IPS DF 4.7 (cell line): Measurements from ENCODE around the gene MLLT3.
"Not testable (repeated sequence)": the region's sequence is repeated elsewhere in the genome, so short reads cannot be mapped to it uniquely, and the experiment has no call there.

ENCODE experiments used
- DNase-seq: peaks from one replicate; pipeline ENCODE4 v3.0.0-alpha.2; 2013; ENCODE audit warnings: low spot score; ENCODE audit errors: extremely low read depth

Gene MLLT3

GRCh38 chr9:20597862-20598261 lies 24.4 kb downstream of the MLLT3 start:
- no peak for DNase-seq

GRCh38 chr9:20594608-20595007 lies 27.7 kb downstream of the MLLT3 start:
- DNase-seq, result no peak

- no peak for DNase-seq
These were observed 28.8 kb downstream of the MLLT3 start for GRCh38 chr9:20593537-20593936.

GRCh38 chr9:20593105-20593504 lies 29.2 kb downstream of the MLLT3 start:
- no peak for DNase-seq

- no peak for DNase-seq
These were observed 29.6 kb downstream of the MLLT3 start for GRCh38 chr9:20592673-20593072.

- no peak for DNase-seq
These were observed 31.1 kb downstream of the MLLT3 start for GRCh38 chr9:20591223-20591622.

GRCh38 chr9:20584968-20585643 lies 37.2 kb downstream of the MLLT3 start:
- DNase-seq, result no peak

- not testable (repeated sequence) for DNase-seq
These were observed 39.2 kb downstream of the MLLT3 start for GRCh38 chr9:20583088-20583487.

GRCh38 chr9:20582150-20582549 lies 40.1 kb downstream of the MLLT3 start:
- no peak for DNase-seq

- no peak for DNase-seq
These were observed 41.6 kb downstream of the MLLT3 start for GRCh38 chr9:20580673-20581072.

- no peak for DNase-seq
These were observed 42.6 kb downstream of the MLLT3 start for GRCh38 chr9:20579524-20580314.

- DNase-seq, result no peak
These were observed 49.3 kb downstream of the MLLT3 start for GRCh38 chr9:20573023-20573422.

GRCh38 chr9:20570756-20571155 lies 51.5 kb downstream of the MLLT3 start:
- DNase-seq, result no peak

GRCh38 chr9:20570087-20570486 lies 52.2 kb downstream of the MLLT3 start:
- no peak for DNase-seq

GRCh38 chr9:20569525-20569924 lies 52.8 kb downstream of the MLLT3 start:
- no peak for DNase-seq

- no peak for DNase-seq
These were observed 53.9 kb downstream of the MLLT3 start for GRCh38 chr9:20568400-20568799.

- DNase-seq, result no peak
These were observed 55.9 kb downstream of the MLLT3 start for GRCh38 chr9:20566401-20566800.

- DNase-seq, result no peak
These were observed 57.6 kb downstream of the MLLT3 start for GRCh38 chr9:20564650-20565049.

GRCh38 chr9:20563917-20564316 lies 58.4 kb downstream of the MLLT3 start:
- no peak for DNase-seq

- DNase-seq, result no peak
These were observed 60.2 kb downstream of the MLLT3 start for GRCh38 chr9:20562051-20562450.

GRCh38 chr9:20561531-20561930 lies 60.8 kb downstream of the MLLT3 start:
- DNase-seq, result no peak

GRCh38 chr9:20559231-20559890 lies 62.9 kb downstream of the MLLT3 start:
- DNase-seq, result no peak
